Measurements from ENCODE around the gene GSK3B. TPM values are rescaled to one million over a fixed set of nuclear protein-coding genes. Genes with fewer than 3 reads are reported as not detected.

GSK3B gene
- total and polyA plus RNA-seq, 2 donors (not counting 3 experiments of a cell fraction or from before 2014, with no cell fraction given): 22.1 to 50.1 TPM

DNA sequence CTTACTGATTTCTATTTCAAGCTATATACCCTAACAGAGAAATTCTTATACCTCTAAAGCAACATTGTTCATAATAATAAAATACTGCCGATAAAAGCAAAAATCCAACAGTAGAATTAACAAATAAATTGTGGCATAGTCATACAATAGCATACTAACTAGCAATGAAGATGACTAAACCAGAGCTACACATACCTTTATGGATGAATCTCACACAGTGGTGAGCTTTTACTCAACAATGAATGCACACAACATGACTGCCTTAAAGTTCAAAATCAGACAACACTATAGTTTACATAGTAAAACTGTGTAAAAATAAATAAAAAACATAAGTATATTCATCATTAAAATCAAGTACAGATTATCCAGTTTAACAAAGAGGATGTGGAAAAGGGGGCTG lies 213.3 kb downstream of the GSK3B start:
- Histone ChIP-seq H3K9me3 (replicated peaks; ENCODE audit: control insufficient read depth, insufficient read depth, low read length) (no peaks in the 10 kb centered on the region), H3K27ac (ENCODE audit: insufficient read depth, low read depth, low read length) (no peak overlapping the region), H3K9ac (replicated peaks; ENCODE audit: extremely low read depth, insufficient read depth, low read length) (no peak overlapping the region), H3K9me1 (replicated peaks; ENCODE audit: control insufficient read depth, extremely low read depth, insufficient read depth, low read length) (no peaks in the 10 kb centered on the region), H3K4me2 (ENCODE audit: insufficient read depth, low read length) (no peak overlapping the region), H3K4me3 (replicated peaks in 1 of 3; ENCODE audit: insufficient read depth in 1 of 3, low read depth in 1 of 3, low read length in 3 of 3) (no peak overlapping the region), H3K4me1 (ENCODE audit: control insufficient read depth, extremely low read depth, insufficient read depth, low read length) (no peaks in the 10 kb centered on the region), H4K20me1 (replicated peaks; ENCODE audit: control insufficient read depth, extremely low read depth, insufficient read depth, low read length) (no peaks in the 10 kb centered on the region), H2AFZ (ENCODE audit: low read depth, low read length) (no peak overlapping the region), H3K79me2 (ENCODE audit: control insufficient read depth, insufficient read depth, low read length) (peaks cover 2% of the 10 kb centered on the region), H3K27me3 (ENCODE audit: control insufficient read depth in 2 of 2, insufficient read depth in 2 of 2, low read length in 2 of 2) (no peaks in the 10 kb centered on the region), H3K36me3 (ENCODE audit: control insufficient read depth in 2 of 2, extremely low read depth in 1 of 2, insufficient read depth in 2 of 2, low read length in 2 of 2) (peaks cover 4% of the 10 kb centered on the region in 2 experiments)
- ChIA-PET POLR2A (no interaction called here), CTCF (interaction anchor here (1.0 to 2.8 kb wide), 3 partner anchors 11 to 25 kb away, joined by 3 to 18 read pairs (median 5); no protein-coding TSS in a partner anchor)
- dilution Hi-C loops (cut with MboI; ENCODE audit: extremely low pct_ligation_motif_present, low sequenced_read_pairs) (no loop called here), intact Hi-C loops (cut with micrococcal nuclease) (no loop called here)
- FAIRE-seq: no peak
- no TSS peak for BruUV-seq (replicated peaks)
- no peak for DNase-seq (ENCODE audit: low read depth, low spot score)
- TF ChIP-seq EZH2 (IDR thresholded peaks at IDR 0.05; ENCODE audit: borderline replicate concordance, low read depth, low read length, severe bottlenecking): no peak
- TF ChIP-seq MYC (IDR thresholded peaks at IDR 0.05; ENCODE audit: low read depth, low read length): no peak
- TF ChIP-seq, protein P1, sequence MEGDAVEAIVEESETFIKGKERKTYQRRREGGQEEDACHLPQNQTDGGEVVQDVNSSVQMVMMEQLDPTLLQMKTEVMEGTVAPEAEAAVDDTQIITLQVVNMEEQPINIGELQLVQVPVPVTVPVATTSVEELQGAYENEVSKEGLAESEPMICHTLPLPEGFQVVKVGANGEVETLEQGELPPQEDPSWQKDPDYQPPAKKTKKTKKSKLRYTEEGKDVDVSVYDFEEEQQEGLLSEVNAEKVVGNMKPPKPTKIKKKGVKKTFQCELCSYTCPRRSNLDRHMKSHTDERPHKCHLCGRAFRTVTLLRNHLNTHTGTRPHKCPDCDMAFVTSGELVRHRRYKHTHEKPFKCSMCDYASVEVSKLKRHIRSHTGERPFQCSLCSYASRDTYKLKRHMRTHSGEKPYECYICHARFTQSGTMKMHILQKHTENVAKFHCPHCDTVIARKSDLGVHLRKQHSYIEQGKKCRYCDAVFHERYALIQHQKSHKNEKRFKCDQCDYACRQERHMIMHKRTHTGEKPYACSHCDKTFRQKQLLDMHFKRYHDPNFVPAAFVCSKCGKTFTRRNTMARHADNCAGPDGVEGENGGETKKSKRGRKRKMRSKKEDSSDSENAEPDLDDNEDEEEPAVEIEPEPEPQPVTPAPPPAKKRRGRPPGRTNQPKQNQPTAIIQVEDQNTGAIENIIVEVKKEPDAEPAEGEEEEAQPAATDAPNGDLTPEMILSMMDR (IDR thresholded peaks at IDR 0.05; ENCODE audit: extremely low read depth in 1 of 2, insufficient read depth in 1 of 2, low read depth in 1 of 2, low read length in 2 of 2): no peak
- no peak for TF ChIP-seq POLR2AphosphoS5 (IDR thresholded peaks at IDR 0.05; ENCODE audit: insufficient read depth, low read depth, low read length)
- TF ChIP-seq POLR2A (IDR thresholded peaks at IDR 0.05; ENCODE audit: low read depth, low read length): no peak
- TF ChIP-seq JUN (IDR thresholded peaks at IDR 0.05; ENCODE audit: borderline replicate concordance, insufficient read depth, insufficient read length, low read depth): no peak
- no peak for TF ChIP-seq GATA2 (IDR thresholded peaks at IDR 0.05; ENCODE audit: insufficient read depth, insufficient read length, low read depth, low read length)
- TF ChIP-seq, protein P2, sequence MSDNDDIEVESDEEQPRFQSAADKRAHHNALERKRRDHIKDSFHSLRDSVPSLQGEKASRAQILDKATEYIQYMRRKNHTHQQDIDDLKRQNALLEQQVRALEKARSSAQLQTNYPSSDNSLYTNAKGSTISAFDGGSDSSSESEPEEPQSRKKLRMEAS (IDR thresholded peaks at IDR 0.05; ENCODE audit: insufficient read depth, insufficient read length): no peak
- no peak for TF ChIP-seq FOS (IDR thresholded peaks at IDR 0.05; ENCODE audit: borderline replicate concordance, insufficient read depth, low read length)
